ENCODE results near the gene TRAM2.

The TRAM2 gene

DNA sequence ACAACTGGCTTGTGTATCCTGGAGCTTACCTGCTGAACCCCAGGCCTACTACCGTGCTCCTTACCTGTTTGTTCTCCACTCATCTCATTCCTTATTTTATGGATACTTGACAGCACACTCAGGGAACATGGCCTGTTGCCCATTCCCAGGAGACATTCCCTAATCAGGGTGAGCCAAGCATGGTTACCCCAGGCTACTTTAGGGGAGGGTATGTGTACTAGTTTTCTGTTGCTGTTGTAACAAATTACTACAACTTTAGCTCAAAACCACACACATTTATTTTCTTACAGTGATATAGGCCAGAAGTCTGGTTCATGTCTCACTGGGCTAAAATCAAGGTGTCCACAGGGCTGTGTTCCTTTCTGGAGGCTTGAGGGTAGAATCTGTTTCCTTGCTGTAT, 15.0 kb upstream of the TRAM2 start (continued):
- TF ChIP-seq, protein P1, sequence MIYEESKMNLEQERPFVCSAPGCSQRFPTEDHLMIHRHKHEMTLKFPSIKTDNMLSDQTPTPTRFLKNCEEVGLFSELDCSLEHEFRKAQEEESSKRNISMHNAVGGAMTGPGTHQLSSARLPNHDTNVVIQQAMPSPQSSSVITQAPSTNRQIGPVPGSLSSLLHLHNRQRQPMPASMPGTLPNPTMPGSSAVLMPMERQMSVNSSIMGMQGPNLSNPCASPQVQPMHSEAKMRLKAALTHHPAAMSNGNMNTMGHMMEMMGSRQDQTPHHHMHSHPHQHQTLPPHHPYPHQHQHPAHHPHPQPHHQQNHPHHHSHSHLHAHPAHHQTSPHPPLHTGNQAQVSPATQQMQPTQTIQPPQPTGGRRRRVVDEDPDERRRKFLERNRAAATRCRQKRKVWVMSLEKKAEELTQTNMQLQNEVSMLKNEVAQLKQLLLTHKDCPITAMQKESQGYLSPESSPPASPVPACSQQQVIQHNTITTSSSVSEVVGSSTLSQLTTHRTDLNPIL (CRISPR knock-in tag; IDR thresholded peaks at IDR 0.05; ENCODE audit: low read depth): no peak
- no peak for TF ChIP-seq GLIS3 (CRISPR knock-in tag; IDR thresholded peaks at IDR 0.05)
- TF ChIP-seq, protein P2, sequence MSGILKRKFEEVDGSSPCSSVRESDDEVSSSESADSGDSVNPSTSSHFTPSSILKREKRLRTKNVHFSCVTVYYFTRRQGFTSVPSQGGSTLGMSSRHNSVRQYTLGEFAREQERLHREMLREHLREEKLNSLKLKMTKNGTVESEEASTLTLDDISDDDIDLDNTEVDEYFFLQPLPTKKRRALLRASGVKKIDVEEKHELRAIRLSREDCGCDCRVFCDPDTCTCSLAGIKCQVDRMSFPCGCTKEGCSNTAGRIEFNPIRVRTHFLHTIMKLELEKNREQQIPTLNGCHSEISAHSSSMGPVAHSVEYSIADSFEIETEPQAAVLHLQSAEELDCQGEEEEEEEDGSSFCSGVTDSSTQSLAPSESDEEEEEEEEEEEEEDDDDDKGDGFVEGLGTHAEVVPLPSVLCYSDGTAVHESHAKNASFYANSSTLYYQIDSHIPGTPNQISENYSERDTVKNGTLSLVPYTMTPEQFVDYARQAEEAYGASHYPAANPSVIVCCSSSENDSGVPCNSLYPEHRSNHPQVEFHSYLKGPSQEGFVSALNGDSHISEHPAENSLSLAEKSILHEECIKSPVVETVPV (CRISPR knock-in tag; IDR thresholded peaks at IDR 0.05): no peak
- TF ChIP-seq ESRRG (CRISPR knock-in tag; IDR thresholded peaks at IDR 0.05): no peak

DNA sequence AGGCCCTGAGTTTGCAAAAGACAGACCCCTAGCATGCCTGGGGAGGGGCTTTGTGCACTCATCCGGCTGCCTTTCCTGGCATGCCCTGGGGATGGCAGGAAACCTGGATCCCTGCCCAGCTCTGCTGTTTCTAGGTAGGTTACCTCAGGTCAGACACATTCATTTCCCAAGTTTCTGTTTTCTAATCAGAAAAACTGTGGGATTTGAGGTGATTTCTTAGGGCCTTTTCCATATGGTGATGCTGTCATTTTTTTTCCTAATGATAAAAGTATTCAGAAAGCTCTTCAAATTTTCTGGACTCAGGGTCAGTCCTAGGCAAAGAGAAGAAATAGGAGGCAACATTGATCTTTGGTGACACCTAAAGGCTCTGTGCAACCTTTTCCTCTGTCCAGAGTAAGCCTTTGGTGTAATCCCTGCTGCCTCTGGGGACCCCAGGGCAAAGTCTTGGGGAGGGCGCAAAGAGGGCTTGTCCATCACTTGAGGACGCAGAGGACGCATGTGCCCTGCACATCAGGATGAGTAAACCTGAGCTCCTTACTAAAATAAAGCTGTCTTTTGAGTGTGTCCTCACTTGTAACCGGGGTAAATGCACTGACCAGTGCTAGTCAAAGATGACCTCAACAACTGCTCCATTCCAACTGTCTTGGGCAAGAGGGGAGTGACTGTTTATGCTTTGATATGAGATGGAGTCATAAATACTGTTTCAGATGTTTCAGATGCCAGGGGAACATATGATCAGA, 13.5 kb upstream of the TRAM2 start:
- TF ChIP-seq GLIS3 (CRISPR knock-in tag; IDR thresholded peaks at IDR 0.05) (no peak), OSR1 (CRISPR knock-in tag; IDR thresholded peaks at IDR 0.05) (no peak), BACH2 (CRISPR knock-in tag; IDR thresholded peaks at IDR 0.05; ENCODE audit: borderline replicate concordance) (no peak), ZC3H10 (CRISPR knock-in tag; IDR thresholded peaks at IDR 0.05) (no peak), ZFP30 (CRISPR knock-in tag; IDR thresholded peaks at IDR 0.05) (no peak), ZNF70 (CRISPR knock-in tag; IDR thresholded peaks at IDR 0.05) (no peak), CSDC2 (CRISPR knock-in tag; IDR thresholded peaks at IDR 0.05) (no peak), ARNTL (CRISPR knock-in tag; IDR thresholded peaks at IDR 0.05; ENCODE audit: borderline replicate concordance, low read depth) (no peak), RARB (CRISPR knock-in tag; IDR thresholded peaks at IDR 0.05) (no peak), TCF4 (CRISPR knock-in tag; IDR thresholded peaks at IDR 0.05; ENCODE audit: borderline replicate concordance) (no peak), ZFP3 (CRISPR knock-in tag; IDR thresholded peaks at IDR 0.05) (no peak), SNAI2 (CRISPR knock-in tag; IDR thresholded peaks at IDR 0.05) (no peak)
- TF ChIP-seq, protein P3, sequence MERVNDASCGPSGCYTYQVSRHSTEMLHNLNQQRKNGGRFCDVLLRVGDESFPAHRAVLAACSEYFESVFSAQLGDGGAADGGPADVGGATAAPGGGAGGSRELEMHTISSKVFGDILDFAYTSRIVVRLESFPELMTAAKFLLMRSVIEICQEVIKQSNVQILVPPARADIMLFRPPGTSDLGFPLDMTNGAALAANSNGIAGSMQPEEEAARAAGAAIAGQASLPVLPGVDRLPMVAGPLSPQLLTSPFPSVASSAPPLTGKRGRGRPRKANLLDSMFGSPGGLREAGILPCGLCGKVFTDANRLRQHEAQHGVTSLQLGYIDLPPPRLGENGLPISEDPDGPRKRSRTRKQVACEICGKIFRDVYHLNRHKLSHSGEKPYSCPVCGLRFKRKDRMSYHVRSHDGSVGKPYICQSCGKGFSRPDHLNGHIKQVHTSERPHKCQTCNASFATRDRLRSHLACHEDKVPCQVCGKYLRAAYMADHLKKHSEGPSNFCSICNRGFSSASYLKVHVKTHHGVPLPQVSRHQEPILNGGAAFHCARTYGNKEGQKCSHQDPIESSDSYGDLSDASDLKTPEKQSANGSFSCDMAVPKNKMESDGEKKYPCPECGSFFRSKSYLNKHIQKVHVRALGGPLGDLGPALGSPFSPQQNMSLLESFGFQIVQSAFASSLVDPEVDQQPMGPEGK (CRISPR knock-in tag; IDR thresholded peaks at IDR 0.05; ENCODE audit: borderline replicate concordance): no peak
- TF ChIP-seq, protein P4, sequence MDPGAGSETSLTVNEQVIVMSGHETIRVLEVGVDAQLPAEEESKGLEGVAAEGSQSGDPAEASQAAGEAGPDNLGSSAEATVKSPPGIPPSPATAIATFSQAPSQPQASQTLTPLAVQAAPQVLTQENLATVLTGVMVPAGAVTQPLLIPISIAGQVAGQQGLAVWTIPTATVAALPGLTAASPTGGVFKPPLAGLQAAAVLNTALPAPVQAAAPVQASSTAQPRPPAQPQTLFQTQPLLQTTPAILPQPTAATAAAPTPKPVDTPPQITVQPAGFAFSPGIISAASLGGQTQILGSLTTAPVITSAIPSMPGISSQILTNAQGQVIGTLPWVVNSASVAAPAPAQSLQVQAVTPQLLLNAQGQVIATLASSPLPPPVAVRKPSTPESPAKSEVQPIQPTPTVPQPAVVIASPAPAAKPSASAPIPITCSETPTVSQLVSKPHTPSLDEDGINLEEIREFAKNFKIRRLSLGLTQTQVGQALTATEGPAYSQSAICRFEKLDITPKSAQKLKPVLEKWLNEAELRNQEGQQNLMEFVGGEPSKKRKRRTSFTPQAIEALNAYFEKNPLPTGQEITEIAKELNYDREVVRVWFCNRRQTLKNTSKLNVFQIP (CRISPR knock-in tag; IDR thresholded peaks at IDR 0.05; ENCODE audit: borderline replicate concordance, low read depth): no peak
- TF ChIP-seq, protein P5, sequence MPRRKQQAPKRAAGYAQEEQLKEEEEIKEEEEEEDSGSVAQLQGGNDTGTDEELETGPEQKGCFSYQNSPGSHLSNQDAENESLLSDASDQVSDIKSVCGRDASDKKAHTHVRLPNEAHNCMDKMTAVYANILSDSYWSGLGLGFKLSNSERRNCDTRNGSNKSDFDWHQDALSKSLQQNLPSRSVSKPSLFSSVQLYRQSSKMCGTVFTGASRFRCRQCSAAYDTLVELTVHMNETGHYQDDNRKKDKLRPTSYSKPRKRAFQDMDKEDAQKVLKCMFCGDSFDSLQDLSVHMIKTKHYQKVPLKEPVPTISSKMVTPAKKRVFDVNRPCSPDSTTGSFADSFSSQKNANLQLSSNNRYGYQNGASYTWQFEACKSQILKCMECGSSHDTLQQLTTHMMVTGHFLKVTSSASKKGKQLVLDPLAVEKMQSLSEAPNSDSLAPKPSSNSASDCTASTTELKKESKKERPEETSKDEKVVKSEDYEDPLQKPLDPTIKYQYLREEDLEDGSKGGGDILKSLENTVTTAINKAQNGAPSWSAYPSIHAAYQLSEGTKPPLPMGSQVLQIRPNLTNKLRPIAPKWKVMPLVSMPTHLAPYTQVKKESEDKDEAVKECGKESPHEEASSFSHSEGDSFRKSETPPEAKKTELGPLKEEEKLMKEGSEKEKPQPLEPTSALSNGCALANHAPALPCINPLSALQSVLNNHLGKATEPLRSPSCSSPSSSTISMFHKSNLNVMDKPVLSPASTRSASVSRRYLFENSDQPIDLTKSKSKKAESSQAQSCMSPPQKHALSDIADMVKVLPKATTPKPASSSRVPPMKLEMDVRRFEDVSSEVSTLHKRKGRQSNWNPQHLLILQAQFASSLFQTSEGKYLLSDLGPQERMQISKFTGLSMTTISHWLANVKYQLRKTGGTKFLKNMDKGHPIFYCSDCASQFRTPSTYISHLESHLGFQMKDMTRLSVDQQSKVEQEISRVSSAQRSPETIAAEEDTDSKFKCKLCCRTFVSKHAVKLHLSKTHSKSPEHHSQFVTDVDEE (CRISPR knock-in tag; IDR thresholded peaks at IDR 0.05): no peak
- peak; percentile 65 for ATAC-seq

DNA sequence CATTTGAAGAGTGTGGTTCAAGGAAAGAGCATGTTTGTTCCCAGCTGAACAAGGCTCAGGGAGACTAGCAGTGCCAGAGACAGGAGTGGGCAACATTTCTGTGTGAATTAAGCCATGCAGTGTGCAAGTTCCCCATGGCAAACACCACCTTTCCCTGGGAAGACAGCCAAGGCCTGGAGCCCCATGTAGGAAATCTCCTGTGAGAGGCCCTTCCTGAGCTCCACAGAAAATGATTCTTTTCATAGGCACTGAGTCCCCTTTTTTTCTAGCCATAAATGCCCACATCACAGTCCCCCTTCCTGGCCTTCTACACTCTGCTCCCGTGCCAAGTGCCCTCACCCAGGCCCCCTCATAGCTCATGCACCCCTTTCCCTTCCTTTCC, 11.8 kb upstream of the TRAM2 start:
- no peak; the same call in 2 of the 3 replicates for ATAC-seq

More for the DNA sequence above, 11.8 kb upstream of the TRAM2 start:
- TF ChIP-seq PPARA (CRISPR knock-in tag; IDR thresholded peaks at IDR 0.05; ENCODE audit: borderline replicate concordance): no peak
- no peak for TF ChIP-seq ZNF70 (CRISPR knock-in tag; IDR thresholded peaks at IDR 0.05)
- no peak for TF ChIP-seq SNAI2 (CRISPR knock-in tag; IDR thresholded peaks at IDR 0.05)
- TF ChIP-seq, protein P1 (CRISPR knock-in tag; IDR thresholded peaks at IDR 0.05; ENCODE audit: low read depth): no peak
- no peak for TF ChIP-seq ISL1 (CRISPR knock-in tag; IDR thresholded peaks at IDR 0.05)
- TF ChIP-seq, protein P4 (CRISPR knock-in tag; IDR thresholded peaks at IDR 0.05; ENCODE audit: borderline replicate concordance, low read depth): no peak
- TF ChIP-seq ZFP30 (CRISPR knock-in tag; IDR thresholded peaks at IDR 0.05): no peak

Data from SK-N-SH treated with all-trans-retinoic acid at 6 μM for 48 hours (cell line).